PC-3 (cell line): Measurements from ENCODE around the gene ARHGAP11B.
"Not testable (repeated sequence)": the region's sequence is repeated elsewhere in the genome, so short reads cannot be mapped to it uniquely, and the experiment has no call there.

Experiments
- EZH2 ChIP-seq: fragments of 300-600 bp; sonication (generic); IDR thresholded peaks from one replicate; pipeline ENCODE4 v1.6.1; 2017; ENCODE audit warnings: antibody characterized with exemption, mild to moderate bottlenecking, low read length; ENCODE audit not compliant: unreplicated experiment
- TF ChIP-seq, protein P1 (sequence below): fragments of 300-600 bp; sonication (generic); conservative IDR thresholded peaks from 2 replicates; pipeline ENCODE4 v1.5.1; 2017; ENCODE audit warnings: antibody characterized with exemption, low read depth, mild to moderate bottlenecking, low read length

DNA sequence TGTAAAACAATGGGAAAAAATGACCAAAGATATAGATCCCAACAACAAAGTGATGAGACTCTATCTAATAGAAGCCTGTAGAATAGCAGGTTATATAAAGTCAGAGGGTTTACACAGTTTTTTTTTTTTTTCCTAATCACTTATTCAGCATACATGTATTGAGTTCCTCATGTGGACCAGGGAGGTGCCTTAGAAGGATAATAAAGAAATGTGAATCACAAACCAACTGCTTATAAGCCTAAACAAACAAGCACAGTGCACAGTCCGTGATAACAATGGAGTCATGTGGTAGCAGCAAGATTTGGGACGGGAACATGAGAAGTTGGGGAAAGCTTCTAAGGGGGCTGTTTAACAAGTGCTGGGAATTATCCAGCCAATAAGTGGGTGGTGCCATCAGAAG is 60.7 kb downstream of the ARHGAP11B start:
- TF ChIP-seq, protein P1, sequence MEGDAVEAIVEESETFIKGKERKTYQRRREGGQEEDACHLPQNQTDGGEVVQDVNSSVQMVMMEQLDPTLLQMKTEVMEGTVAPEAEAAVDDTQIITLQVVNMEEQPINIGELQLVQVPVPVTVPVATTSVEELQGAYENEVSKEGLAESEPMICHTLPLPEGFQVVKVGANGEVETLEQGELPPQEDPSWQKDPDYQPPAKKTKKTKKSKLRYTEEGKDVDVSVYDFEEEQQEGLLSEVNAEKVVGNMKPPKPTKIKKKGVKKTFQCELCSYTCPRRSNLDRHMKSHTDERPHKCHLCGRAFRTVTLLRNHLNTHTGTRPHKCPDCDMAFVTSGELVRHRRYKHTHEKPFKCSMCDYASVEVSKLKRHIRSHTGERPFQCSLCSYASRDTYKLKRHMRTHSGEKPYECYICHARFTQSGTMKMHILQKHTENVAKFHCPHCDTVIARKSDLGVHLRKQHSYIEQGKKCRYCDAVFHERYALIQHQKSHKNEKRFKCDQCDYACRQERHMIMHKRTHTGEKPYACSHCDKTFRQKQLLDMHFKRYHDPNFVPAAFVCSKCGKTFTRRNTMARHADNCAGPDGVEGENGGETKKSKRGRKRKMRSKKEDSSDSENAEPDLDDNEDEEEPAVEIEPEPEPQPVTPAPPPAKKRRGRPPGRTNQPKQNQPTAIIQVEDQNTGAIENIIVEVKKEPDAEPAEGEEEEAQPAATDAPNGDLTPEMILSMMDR = not testable (repeated sequence)
- not testable (repeated sequence) for TF ChIP-seq EZH2
